Activated CD4-positive, alpha-beta T cell treated with anti-CD3 and anti-CD28 coated beads, Interleukin-2, amount 50 U/mL, for 16 hours (primary cell): ENCODE results near the gene CNTNAP3.
"Not testable (repeated sequence)": the region's sequence is repeated elsewhere in the genome, so short reads cannot be mapped to it uniquely, and the experiment has no call there.

ENCODE experiments used
- DNase-seq: peaks from one replicate; pipeline ENCODE4 v3.0.0-alpha.2; 2020

CNTNAP3 gene

DNA sequence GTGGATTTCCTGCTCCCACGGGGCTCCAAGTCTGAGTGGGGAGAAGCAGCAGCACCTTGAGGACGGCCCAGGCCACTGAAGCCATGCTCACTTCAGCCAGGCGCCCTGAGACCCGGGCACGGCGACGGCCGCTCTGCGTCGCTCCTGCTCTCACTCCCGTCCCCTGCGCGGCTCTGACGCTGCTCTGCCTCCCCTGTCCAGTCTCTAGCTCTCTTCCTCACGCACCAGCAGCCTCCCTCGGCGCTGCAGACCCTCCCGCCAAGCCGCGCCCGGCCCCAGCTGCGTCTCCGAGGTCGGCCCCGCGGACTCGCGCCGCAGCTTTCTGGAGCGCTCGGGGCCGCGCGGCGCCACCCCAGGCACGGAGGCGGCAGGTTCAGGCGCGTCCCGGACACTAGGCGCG lies at the start of gene CNTNAP3:
CNTNAP3 (minus strand) TSS at position 188 of the 400 bp plus-strand sequence; CDS start at position 85, 103 bp downstream.
- DNase-seq = not testable (repeated sequence)

DNA sequence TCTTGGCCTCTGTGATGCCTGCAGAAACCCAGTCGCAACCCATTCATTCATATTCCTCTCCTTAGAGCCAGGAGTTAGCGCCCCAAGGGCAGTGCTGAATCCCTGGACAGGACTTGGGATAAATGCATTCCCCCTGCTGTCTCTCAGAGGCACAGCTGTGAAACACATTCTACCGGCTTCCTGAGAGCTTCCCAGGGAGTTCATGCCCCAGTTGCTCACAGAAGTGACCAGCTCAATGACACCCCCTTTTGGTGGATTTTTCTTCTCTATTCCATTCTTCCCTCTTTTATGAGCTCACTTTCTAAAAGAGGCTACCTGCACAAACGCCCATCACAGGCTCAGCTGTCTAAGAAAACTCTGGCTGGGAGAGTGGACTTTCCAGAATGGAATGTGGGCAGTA lies 8.0 kb downstream of the CNTNAP3 start:
- DNase-seq = not testable (repeated sequence)

DNA sequence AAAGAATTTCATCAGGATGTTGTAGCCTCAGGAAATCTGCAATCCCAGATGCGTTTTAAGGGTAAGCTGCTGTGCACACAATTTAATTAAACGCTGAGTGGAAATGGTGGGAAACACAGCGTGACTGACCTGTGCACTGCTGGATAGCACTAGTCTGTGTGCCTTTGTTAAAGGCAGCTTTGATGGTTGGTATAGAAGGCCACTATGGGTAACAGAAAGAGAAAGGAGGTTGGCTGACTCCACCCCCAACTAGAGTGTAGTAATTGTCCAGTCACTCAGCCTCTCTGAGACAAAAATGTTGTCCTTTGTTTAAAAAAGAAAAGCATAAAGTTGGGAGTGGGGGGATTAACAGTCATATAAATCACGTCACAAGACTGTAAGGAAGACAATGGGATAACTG lies 45.5 kb downstream of the CNTNAP3 start:
- not testable (repeated sequence) for DNase-seq

DNA sequence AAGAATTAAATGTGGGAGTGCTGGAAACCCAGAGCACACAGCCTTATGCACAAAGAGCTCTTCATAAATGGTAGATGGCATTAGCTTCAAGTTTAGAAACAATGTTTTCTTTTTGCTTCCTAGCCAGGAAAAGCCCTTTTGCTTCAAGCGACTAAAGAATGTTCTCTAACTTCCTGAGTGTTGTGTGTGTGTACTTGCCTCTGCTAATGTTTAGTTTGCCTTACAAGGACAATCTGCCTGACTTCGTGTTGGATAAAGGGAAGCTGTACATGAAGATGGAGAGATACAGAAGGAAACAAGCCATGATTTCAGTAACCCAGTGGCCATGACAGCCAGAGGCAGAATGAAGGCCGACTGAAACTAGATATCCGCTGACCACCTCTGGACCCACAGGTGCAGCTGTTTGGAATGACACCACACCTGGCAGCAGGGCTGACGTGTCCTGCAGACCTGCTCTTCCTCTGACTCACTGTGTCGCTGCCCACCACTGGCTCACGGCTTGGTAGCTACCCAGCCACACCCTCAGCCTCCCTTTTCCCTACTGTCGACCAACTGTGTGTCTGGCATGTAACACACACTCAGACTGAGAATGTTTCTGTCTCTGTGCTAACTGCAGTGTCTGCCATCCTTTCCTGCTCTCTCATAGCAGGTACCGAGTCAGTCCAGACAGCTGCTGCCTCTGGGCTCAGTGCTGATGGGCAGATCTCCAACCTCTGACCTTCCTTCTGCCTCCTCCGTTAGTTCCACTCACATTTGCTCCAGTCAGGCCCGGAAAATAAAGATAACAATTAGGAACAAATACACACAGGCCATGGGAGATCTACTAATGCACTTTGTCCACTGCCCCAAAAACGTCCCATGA lies 55.6 kb downstream of the CNTNAP3 start:
- DNase-seq = not testable (repeated sequence)

DNA sequence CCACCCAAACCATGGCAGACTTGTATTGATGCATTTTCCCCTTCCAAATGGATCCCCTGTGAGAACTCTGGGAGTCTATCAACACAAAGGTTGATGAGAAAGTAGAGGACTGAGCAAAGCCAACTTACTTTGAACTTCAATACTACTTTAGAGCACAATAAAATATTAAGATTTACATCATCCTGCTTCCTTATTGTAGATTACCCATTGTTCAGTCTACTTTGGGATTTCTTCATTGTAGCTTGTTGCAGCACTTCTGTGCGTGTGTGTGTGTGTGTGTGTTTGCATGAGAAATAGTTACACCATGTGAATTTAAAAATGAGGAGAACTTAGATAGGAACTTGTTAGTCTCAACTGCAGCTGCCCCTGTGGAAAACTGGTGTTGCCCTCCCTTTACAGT lies 72.0 kb downstream of the CNTNAP3 start:
- DNase-seq = not testable (repeated sequence)

DNA sequence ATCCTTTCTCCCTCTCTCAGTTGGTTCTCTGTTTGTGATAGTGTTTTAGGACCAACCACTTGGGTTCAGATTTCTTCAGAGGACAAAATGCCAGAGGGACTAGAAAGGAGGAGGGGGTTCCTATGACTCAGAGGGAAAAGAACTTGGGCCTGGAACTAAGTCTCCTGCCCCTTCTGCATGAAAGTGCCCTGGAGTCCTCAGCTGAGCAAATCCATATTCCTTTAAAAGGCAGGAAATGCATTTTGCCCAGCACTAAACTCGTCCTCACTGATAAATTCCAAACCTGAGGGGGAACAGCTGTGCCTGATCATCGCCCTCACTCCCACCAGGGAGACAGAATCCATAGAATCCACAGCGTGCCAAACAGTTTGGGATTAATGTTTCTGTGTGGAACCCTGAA lies 78.2 kb downstream of the CNTNAP3 start:
- not testable (repeated sequence) for DNase-seq

DNA sequence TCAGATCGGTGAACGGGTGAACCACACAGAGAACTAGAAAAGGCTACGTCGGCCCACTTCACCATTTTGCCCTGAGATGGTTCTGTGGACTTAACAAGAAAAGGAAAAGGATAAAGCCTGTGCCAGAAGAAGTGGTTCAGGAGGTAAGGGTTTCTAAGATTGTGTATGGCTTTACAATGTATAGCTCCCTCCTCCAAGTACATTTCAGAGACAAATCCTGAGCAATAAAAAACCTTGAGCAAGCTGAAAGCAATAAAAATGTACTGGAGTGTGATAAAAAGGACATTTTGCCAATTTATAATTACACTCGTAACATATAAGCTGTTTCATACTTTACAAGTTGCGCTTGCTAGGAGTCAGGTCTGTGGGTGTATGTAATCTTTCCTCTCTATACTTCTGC lies 81.3 kb downstream of the CNTNAP3 start:
- DNase-seq = not testable (repeated sequence)

DNA sequence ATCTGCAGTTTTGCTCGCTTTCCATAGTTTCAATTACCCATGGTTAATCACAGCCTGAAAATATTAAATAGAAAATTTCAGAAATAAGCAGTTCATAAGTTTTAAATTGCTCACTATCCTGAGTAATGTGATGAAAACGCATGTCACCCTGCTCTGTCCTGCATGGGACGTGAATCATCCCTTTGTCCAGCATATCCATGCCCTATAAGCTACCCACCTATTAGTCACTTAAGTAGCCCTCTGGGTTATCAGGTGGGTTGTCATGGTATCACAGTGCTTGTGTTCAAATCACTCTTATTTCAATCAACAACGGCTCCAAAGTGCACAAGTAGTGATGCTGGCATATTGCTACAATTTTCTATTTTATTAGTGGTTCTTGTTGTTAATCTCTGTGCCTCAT lies 82.1 kb downstream of the CNTNAP3 start:
- not testable (repeated sequence) for DNase-seq

DNA sequence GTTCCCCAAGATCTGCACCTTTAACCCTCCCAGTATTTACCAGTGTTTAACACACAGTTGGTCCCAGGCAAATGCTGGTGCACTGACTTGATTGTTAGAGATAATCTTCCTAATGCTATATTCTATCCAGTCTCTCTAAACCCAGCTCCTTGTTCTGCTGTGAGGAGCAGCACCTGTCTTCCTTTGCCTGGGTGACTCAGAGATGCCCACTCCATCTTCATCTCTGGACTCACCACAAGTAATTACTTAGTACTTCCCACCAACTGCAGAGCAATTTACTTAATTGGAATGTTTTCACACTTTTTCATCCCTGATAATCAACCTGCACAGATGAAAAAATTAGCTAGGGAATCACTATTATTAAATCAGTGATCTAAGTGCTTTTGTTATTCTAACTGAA lies 87.6 kb downstream of the CNTNAP3 start:
- not testable (repeated sequence) for DNase-seq

DNA sequence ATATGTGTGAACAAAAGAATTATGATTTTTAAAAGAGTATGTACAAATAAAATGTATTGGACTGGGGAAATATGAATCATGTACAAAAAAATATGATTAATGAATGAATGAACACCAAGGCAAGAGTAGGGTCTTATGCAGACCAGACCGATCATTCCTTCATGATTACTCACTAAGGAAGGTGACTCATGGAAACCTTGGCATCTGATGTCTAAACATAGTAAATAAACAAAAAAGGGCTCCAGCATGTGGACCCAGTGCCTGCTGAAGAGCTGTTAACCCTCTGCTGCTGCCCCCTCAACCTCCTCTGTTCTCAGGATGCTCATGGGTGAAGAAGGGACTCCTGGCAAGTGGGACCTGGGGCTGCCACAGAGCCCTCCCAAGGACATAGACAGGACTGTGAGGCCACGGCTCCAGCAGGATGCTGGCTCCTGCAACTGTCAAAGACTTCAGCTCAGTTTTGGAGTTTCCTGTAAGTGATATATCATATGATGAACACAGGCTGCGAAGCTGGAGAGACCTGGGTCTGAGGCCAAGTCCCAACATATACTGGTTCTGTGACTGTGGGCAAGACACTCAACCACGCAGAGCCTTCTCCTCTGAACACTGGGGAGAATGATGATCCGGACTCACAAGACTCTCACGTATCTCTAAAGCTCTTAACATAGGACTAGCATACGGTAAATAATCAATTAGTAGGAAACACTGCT lies 89.8 kb downstream of the CNTNAP3 start:
- not testable (repeated sequence) for DNase-seq

DNA sequence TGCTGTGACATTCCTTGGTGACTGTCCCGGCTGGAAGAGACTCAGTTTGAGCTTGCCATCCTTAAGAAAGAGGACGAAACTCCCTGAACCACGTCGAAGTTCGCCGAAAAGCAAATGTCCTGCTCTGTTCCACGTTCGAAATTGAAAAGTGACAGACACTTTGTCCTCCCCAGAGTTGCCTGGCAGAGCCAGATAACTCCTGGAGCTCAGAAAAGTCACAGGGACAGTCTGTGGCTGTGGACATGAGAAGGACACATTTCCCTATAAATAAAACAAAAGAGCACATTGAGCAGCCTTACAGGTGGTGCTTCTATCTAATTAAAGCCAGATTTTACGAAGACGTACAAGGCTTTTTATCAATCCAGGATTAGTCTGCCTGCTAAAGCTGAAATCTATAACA lies 116.6 kb downstream of the CNTNAP3 start:
- not testable (repeated sequence) for DNase-seq

DNA sequence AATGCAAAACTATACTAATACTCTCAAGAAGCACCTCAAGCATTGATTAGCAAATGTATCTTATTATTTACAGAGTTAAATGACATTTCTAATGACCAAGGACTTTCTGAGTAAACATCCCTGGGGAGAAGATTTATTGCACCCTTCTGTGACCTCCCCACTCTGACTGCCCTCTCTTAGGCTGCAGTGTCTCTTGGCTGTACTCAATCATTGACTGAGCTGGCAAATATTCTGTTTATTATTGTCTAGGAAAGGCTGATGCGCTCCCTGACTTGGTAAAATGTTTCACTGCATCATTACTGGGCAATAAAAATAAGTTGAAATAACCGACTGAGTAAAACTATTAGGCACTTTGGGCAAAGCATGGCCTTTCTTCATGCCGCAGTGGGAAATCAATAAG lies 130.3 kb downstream of the CNTNAP3 start:
- not testable (repeated sequence) for DNase-seq

DNA sequence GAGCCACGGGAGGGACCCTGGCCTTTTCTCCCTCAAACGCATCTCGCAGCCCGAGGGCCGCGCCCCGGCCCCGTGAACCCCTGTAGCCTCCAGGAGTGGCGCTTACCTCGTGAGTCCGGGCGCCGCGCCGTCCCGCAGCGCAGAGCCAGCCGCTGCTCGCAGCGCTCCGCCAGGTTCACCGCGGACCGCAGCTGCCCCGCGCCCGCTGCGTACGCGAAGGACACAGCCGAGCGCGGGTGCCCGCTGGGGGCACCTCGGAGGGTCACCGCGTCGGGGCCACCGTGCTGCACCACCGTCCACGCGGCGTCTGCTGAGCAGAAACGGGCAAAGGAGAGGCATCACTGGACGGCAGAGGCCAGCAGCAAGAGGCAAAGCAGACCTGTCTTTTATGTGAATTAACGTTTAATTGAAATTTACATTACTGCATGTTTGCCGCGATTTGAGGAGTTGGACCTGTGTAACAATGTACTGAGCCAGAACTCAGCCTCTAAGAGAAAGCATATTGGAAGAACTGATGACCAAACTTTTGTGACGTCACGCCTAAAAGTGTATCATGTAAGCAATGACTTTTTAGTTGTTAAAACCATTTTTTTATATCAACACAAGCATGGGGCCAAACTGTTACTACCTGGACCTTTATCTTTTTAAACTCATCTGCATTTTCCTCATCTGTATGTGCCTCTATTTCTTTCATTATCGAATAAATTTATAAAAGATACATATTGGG lies 155.0 kb downstream of the CNTNAP3 start:
- not testable (repeated sequence) for DNase-seq

DNA sequence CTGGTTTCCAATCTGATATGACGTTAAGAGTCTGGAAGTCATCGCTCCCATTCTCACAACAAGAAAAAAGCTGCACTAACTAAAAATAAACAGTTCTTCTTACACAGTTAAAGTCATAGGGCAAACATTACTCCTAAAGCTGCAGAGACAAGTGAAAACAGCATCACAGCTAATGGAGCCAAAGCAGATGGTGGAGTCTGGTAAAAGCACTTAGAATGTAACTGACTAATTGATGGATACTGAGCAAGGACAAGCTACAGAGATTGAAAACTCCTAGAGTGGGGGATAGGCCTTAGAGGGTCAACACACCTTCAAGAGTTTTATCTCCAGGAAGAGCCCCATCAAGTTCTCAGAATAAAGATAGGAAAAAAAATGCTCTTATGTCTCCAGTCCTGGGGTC lies 166.6 kb downstream of the CNTNAP3 start:
- not testable (repeated sequence) for DNase-seq

DNA sequence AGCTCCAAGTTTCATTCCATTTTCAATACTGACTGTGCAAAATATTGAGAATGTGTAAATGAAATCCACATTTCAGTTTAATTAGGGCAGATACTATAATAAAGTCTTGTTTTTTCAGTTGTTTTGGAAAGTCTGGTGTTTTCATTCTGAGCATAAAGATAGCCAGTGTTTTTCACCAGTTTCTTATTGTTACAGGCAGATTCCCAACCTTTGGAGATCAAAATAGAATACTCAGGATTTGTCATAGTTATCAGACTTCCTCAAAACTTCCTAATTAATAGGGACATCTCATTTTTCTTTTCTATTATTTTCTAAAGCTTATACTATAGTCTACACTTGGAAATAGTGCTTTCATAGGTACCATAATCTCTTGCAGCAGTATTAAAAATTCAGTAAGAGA lies 176.2 kb downstream of the CNTNAP3 start:
- DNase-seq = not testable (repeated sequence)

DNA sequence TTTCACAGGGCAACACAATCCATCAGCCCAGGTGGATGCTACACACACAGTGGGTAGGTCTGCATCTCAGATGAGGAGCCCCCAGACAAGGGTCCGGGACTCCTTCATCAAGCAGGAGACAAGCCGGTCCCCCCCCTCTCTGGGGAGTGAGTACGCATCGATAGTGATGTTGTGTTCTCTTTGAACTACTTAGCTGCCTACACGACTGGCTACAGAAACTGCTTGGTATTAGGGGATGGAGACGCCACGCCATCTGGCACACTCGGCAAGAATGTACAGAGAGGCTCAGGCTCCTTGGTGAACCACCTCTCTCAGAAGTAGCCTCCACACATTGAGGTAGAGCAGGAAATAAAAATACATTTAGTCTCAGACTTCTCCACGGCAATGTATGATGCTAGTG lies 179.8 kb downstream of the CNTNAP3 start:
- no peak for DNase-seq

DNA sequence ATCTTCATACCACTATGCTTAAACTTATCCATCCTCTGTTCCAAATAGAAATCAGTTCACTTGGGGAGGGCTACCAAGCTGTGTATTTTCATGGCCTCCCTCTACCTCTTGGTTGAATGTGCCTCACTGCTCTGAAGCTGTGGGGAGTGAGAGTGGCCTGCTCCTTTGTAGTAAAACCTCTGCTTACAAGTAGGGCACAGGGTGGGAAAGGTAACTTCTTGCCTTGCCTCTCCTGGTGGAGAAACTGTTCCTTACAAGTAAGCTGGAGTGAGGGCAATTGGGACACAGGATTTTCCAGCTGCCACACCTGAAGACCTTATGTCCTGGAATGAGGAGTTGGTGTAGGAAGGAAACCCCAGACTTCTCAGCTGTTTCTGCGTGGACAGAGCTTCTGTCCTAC lies 190.8 kb downstream of the CNTNAP3 start:
- not testable (repeated sequence) for DNase-seq

DNA sequence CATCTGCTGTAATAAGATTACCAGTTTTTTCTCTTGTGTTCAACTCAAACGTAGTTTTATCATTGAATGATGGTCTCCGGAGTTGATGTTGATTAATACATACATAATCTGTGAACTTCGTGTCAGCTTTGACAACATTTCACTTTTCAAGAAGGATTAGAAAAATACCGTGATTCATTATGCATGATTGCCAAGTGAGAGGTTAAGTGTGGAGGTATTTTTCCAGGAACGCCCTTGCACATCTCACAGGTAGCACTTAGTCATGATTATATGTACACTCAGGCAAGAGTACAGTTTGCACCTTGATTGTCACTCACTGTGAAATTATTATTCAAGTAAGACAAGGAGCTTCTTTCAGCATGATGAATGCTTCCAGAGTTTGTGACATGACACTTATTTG lies 202.7 kb downstream of the CNTNAP3 start:
- DNase-seq = not testable (repeated sequence)

DNA sequence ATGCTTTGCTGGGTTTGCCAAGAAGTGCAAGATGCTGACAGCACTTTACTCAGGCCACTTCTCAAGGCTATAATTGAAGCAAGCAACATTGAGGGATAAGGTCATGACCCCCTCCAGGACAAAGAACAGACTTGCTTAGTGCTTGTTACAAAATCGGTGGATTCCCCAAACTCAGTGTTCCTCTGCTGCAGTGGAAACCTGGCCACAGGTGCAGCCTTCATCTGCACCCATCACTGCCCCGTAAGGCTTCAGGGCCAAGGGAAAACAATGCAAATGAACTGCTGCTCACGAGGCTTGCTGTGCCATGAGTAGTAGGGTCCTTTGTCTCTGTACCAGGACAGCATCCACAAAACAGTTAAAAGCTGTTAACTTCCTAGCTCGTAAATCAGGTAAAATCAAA lies 205.4 kb downstream of the CNTNAP3 start:
- DNase-seq = not testable (repeated sequence)

DNA sequence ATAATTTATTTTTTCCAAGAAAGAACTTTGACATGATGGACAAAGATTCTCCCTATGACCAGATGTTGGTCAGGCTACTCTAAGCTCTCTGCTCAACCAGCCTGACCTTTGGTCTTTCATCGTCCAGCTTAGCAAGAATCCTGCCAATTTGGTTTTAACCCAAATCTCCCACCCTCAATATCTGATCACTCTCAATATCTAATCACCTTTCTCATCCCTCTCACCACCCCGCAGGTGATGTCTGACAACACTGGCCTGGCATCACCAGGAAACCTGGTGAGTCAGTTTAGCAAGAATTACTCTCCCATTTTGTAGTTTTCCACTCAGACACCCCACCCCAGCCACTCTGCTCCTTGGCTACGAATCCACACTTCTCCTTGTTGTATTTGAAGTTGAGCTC lies 207.9 kb downstream of the CNTNAP3 start:
- DNase-seq = not testable (repeated sequence)

DNA sequence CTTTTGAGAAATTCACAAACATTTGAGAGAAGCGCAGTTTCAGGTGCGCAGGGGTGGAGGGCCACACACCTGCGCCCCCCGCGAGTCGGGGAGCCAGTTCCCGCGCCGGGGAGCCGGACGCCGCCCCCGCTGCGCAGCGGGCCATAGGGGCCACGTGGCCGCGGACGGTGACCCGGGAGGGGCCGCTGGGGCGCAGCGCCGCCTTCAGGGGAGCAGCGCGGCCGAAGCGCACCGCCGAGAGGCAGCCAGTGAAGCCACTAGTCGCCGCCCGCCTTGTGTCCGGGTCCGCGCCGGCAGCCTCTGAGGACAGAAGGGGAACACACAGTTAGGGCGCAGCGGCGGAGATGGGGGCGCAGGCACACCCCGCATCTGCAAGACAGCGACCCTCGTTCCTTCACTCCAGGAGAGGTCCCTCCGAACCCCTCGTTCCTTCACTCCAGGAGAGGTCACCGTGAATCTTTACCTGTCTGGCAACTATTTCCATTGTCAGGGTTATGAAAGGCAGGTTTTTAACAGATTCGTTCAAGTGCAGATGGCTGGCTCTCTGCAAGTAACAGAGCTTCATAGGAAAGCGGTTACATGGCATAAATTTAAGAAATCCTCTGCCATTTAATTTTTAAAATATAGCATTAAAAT lies 209.2 kb downstream of the CNTNAP3 start:
- not testable (repeated sequence) for DNase-seq

DNA sequence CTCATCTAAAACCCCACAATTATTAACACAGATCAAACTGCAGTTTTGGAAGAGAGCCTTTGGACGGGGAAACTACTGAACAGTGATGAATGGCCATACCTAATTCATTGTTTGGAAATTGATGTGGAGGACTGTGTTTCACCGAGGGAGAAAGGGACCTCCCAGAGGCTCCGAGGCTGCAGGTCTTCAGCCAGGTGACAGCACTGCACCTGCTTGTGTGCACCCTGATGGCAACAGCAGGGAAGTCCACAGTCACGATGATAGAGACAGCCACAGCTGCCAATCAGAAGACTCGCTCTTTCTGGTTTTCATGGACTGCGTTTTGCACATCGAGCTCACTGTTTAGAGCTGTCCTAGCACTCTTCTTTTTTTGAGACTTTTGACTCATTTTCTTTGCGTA lies 214.4 kb downstream of the CNTNAP3 start:
- not testable (repeated sequence) for DNase-seq

DNA sequence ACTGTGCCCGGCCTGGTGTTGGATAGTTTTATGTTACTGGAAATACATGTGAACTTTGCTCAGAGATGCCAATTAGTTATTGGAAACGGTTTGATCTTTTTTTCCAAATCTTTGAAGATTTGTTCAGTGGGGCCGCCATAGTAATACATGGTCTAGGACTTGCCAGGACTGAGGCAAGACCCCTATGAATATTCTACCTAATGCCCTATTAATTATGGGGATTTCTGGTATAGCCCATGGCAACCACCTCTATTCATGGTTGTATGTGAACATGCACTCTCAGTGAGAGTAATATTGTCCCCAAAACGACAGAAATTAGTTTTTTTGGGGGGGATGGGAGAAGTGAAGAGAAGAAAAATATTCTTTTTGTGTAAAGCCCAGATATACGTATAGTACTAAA lies 220.3 kb downstream of the CNTNAP3 start:
- not testable (repeated sequence) for DNase-seq
